GM18517 (cell line): ENCODE results near the gene SPRYD3.

Source experiments
- ATAC-seq: cut with Tn5 transposase; IDR thresholded peaks from one replicate; pipeline ENCODE4 v1.9.1; 2021; ENCODE audit warnings: mild to moderate bottlenecking, moderate library complexity; ENCODE audit not compliant: unreplicated experiment

Gene SPRYD3

GRCh38 chr12:53078425-53079225 is 565 bp downstream of the SPRYD3 start:
- ATAC-seq, result no peak

- no peak for ATAC-seq
These were observed 2.2 kb downstream of the SPRYD3 start for GRCh38 chr12:53077030-53077429.

- no peak for ATAC-seq
These were observed 2.7 kb downstream of the SPRYD3 start for GRCh38 chr12:53076461-53076860.

- ATAC-seq, result no peak
These were observed 4.2 kb downstream of the SPRYD3 start for GRCh38 chr12:53074999-53075370.

GRCh38 chr12:53074283-53074998 is 4.7 kb downstream of the SPRYD3 start:
- ATAC-seq, result no peak

- ATAC-seq, result no peak
These were observed 5.3 kb downstream of the SPRYD3 start for GRCh38 chr12:53073881-53074280.

GRCh38 chr12:53071591-53072551 is 7.3 kb downstream of the SPRYD3 start:
- ATAC-seq, result no peak

GRCh38 chr12:53070877-53071492 is 8.2 kb downstream of the SPRYD3 start:
- ATAC-seq, result no peak

GRCh38 chr12:53069621-53070410 is 9.4 kb downstream of the SPRYD3 start:
- ATAC-seq, result no peak

GRCh38 chr12:53068811-53069585 is 10.2 kb downstream of the SPRYD3 start:
- ATAC-seq, result no peak

GRCh38 chr12:53067993-53068770 is 11.0 kb downstream of the SPRYD3 start:
- ATAC-seq, result no peak

- no peak for ATAC-seq
These were observed 11.9 kb downstream of the SPRYD3 start for GRCh38 chr12:53067074-53067992.

GRCh38 chr12:53065975-53066931 is 12.9 kb downstream of the SPRYD3 start:
- no peak for ATAC-seq

- ATAC-seq, result no peak
These were observed 13.7 kb downstream of the SPRYD3 start for GRCh38 chr12:53065470-53065869.

GRCh38 chr12:53064613-53065436 is 14.4 kb downstream of the SPRYD3 start:
- no peak for ATAC-seq
